IPS-NIHi7 (cell line): ENCODE data around the gene TREH.

Experiments used
- DNase-seq: peaks from one replicate; pipeline ENCODE4 v3.0.0; 2012; ENCODE audit warnings: mixed read lengths; ENCODE audit errors: extremely low spot score

TREH gene

DNA sequence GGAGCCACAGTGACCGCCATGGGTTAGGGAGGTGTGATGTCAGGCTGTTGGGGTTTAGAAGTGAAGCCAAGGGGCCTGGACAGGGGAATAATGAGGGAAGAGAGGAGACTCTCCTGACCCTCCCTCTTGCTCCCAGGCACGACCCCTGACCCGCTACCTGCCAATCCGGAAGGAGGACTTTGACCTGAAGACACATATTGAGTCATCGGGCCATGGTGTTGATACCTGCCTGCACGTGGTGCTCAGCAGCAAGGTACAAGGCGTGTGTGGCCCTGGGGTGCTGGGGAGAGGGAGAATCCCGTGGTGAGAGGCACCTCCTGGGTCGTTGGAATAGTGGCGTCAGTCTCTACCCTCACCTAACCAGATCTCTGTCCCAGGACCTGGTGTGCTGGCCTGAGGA lies 29.5 kb downstream of the TREH start:
- DNase-seq: no peak

GRCh38 chr11:118648291-118648690 lies 31.2 kb downstream of the TREH start:
- DNase-seq: no peak

- no peak for DNase-seq
These were observed 33.1 kb downstream of the TREH start for GRCh38 chr11:118646393-118646792.

GRCh38 chr11:118645066-118645715 lies 34.3 kb downstream of the TREH start:
- DNase-seq: no peak

- DNase-seq: no peak
These were observed 35.0 kb downstream of the TREH start for GRCh38 chr11:118644496-118644895.

- DNase-seq: no peak
These were observed 35.5 kb downstream of the TREH start for GRCh38 chr11:118643995-118644345.

GRCh38 chr11:118643142-118643994 lies 36.1 kb downstream of the TREH start:
- DNase-seq: no peak

GRCh38 chr11:118641397-118642019 lies 37.9 kb downstream of the TREH start:
- DNase-seq: no peak

DNA sequence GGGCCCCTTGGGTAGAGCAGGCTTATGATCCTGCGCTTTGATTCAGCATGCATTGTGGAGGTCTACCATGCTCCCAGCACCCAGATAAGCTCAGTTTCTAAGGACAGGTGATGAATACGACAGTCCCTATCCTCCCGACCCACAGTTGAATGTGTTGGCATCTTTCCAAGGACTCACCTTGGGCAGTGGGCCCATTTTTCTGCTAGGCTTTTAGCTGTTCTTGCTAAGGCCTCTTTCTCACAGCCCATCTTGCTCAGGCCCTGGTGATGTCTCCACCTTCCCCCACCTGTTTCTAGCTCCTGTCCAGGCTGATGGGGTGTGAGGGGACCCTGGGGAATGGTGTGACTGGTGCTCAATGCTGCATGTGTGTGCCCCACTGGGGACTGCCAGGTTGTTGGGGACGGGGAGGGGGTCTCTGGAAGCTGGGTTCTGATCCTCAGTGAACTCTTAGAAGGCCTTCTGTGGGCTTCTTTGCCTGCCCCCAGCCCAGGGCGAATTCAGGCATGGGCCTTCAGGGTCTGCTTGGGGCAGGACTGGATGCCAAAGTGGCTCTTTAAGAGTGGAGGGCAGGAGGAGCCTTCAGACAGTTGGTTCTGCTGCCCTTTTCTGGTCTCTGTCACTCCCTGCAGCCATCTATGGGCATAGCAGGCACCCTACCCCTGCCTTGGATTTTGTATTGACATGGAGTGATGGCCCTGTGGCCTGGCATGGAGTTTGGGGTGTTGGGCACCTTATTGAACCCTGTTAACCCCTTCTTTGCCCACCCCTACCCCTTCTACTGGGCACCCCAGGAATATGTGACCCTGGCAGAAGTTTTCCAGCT lies 38.9 kb downstream of the TREH start:
- no peak for DNase-seq

GRCh38 chr11:118639899-118640298 lies 39.6 kb downstream of the TREH start:
- DNase-seq: no peak

DNA sequence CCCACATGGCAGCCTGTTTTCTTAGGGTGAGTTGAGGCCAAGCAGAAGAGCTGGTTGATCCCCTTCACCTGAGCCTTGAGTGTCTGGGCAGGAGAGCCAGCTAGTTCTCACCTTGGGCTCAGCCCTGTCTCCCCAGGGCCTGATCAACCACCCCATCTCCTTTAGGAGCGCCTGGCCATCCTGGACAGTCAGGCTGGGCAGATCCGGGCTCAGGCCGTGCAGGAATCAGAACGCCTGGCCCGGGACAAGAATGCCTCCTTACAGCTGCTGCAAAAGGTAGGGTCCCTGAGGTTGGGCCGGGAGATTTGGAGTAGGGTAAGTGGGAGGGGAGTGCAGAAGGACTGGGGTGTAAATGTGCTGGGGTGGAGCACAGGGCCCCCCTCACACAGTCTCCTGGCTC lies 40.7 kb downstream of the TREH start:
- no peak for DNase-seq

- DNase-seq: no peak
These were observed 42.7 kb downstream of the TREH start for GRCh38 chr11:118636569-118637290.

- no peak for DNase-seq
These were observed 43.8 kb downstream of the TREH start for GRCh38 chr11:118635642-118636041.

GRCh38 chr11:118635237-118635591 lies 44.2 kb downstream of the TREH start:
- peak; percentile 57 for DNase-seq

GRCh38 chr11:118634431-118635236 lies 44.8 kb downstream of the TREH start:
- peak; percentile 92 for DNase-seq

- DNase-seq: no peak
These were observed 45.5 kb downstream of the TREH start for GRCh38 chr11:118633979-118634378.

GRCh38 chr11:118633319-118633690 lies 46.1 kb downstream of the TREH start:
- no peak for DNase-seq

- no peak for DNase-seq
These were observed 46.7 kb downstream of the TREH start for GRCh38 chr11:118632577-118633318.

DNA sequence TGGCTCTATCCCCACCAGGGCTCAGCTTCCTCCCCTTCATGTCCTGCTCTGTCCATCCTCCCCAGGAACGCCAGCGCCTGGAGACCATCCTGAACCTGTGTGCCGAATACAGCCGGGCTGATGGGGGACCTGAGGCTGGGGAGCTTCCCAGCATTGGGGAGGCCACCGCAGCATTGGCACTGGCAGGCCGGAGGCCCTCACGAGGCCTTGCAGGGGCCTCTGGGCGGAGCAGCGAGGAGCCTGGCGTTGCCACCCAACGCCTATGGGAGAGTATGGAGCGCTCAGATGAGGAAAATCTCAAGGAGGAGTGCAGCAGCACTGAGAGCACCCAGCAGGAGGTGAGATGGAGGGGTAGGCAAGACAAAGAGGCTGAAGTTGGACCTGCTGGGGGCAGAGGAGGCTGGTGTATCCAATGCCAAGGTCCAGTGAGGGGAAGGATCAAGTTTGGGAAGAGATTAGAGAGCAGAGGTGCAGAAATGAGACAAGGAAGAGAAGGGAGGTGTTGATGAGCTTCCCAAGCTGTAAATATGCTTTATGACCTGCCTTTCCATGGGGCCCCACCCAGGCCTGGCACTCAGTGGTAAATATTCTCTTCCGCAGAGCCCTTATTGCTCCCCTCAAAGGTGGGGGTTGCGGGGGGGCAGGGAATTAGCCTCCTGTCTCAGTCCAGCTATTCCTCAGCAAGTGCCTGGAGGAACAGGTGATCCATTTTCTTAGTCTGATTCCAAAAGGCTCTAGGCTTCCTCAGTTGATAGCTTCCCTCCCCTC lies 48.1 kb downstream of the TREH start:
- no peak for DNase-seq
